NB4 (cell line): ENCODE data around the gene CDC42BPG.

Experiments used
- DNase-seq: peaks from one replicate; pipeline ENCODE4 v3.0.0; 2010; ENCODE audit warnings: low read depth
- H3K4me3 ChIP-seq: one replicate; pipeline ENCODE4 v1.5.1; 2011; ENCODE audit warnings: mild to moderate bottlenecking, low read depth, low read length, moderate library complexity
- MYC ChIP-seq: IDR thresholded peaks from 2 replicates; pipeline ENCODE4 v1.6.1; 2011; ENCODE audit warnings: low read depth, low read length
- POLR2A ChIP-seq: IDR thresholded peaks from 2 replicates; pipeline ENCODE4 v1.6.1; 2011; ENCODE audit warnings: mild to moderate bottlenecking; ENCODE audit not compliant: insufficient read length; ENCODE audit errors: extremely low read depth
- TF ChIP-seq, protein P1 (sequence below): IDR thresholded peaks from one replicate; pipeline ENCODE4 v1.5.1; 2012; ENCODE audit warnings: low read depth, low read length
- TF ChIP-seq, protein P2 (sequence below): IDR thresholded peaks from 2 replicates; pipeline ENCODE4 v1.6.1; 2011; ENCODE audit warnings: low read depth, low read length

CDC42BPG gene

DNA sequence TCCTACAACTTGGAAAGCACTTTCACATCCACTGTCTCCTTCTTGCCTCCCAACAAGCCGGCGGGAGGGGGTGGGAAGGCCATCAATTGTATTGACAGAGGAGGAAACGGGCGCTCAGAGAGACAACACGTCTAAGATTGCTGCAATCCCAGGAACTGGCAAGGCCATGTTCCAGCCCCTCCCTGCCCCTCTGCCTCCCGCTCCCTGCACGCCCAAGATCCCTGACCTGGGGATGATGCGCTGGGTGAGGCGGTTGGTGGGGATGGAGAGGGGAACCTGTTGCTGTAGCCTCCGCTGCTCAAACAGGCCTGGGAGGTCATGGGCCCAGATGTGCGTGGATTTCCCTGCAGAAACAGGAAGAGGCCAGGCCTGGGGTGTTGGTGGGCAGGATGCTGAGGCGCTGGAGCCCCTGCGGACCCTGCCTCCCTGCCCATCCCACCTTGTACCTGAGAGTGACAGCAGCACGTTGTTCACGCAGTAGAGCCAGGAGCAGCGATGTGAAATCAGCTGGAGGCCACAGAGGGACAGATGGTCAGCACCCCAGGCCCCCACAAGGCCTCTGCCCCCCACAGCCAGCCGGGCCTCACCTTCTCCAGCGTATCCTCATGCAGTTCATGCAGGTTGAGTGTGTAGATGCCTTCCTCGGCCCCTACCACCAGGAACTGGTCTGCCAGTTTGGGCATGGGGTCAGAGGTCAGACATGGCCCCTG is 48.3 kb downstream of the CDC42BPG start:
- no peak overlapping the region for H3K4me3 ChIP-seq
- DNase-seq = no peak
- TF ChIP-seq, protein P1, sequence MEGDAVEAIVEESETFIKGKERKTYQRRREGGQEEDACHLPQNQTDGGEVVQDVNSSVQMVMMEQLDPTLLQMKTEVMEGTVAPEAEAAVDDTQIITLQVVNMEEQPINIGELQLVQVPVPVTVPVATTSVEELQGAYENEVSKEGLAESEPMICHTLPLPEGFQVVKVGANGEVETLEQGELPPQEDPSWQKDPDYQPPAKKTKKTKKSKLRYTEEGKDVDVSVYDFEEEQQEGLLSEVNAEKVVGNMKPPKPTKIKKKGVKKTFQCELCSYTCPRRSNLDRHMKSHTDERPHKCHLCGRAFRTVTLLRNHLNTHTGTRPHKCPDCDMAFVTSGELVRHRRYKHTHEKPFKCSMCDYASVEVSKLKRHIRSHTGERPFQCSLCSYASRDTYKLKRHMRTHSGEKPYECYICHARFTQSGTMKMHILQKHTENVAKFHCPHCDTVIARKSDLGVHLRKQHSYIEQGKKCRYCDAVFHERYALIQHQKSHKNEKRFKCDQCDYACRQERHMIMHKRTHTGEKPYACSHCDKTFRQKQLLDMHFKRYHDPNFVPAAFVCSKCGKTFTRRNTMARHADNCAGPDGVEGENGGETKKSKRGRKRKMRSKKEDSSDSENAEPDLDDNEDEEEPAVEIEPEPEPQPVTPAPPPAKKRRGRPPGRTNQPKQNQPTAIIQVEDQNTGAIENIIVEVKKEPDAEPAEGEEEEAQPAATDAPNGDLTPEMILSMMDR = no peak
- TF ChIP-seq, protein P2, sequence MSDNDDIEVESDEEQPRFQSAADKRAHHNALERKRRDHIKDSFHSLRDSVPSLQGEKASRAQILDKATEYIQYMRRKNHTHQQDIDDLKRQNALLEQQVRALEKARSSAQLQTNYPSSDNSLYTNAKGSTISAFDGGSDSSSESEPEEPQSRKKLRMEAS = no peak
- TF ChIP-seq MYC (no peak), POLR2A (no peak)

DNA sequence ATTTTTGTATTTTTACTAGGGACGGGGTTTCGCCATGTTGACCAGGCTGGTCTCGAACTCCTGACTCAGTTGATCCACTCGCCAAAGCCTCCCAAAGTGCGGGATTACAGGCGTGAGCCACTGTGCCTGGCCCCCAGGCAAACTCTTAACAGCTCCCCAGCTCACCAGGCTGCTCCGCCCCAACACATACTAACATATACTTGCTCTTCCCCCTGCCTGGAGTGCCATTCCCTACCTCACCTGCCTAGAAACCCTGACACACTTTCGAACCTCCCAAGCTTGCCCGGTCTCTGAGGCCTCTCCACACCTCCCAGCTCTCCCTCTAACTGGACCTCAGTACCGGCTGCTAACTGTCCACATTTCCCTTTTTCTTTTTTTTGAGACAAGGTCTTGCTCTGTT is 49.9 kb downstream of the CDC42BPG start:
- TF ChIP-seq, protein P2 = no peak
- TF ChIP-seq POLR2A (no peak), MYC (no peak)
- TF ChIP-seq, protein P1 = no peak
- DNase-seq = no peak
- no peak overlapping the region for H3K4me3 ChIP-seq

DNA sequence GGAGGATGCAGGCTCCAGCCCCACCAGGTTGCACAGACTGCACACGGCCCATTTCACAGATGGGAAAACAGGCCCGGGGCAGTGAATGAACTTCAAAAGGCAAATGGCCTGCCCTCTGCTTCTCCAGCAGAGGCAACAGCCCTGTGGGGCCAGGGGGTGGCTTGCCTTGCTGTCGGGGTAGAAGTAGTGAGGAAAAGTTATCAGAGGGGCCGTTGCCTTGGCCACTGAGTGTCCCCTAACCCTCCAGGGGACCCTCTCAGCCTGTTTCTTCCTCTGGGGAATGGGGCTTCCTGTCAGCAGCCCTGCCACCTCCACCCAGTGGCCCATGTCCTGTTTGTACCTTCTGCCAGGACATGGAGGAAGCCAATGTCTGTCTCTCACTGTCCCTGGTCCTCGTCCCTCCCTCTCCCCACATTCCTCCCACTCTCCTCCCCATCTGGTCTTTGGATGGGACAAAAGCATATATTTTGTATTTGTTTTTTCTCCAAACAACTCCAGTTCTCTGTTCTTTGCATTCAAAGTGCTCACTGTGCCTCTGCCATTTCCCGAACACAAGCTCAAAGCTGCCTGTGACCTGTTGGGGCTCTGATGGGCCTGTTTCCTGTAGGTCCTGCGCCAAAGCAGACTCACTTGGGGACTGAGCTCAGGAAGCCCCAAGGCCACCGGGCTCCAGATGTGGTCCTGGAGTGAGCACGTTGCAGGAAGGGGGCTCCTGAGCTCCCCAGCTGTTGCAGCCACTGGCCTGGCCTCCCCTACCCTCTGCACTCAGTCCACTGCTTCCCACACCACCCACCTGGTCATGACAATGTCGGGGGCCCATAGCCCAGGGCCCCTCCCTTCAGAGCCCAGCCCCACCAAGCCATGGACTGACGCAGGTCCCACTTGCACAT is 50.9 kb downstream of the CDC42BPG start:
- DNase-seq = no peak
- no peak overlapping the region for H3K4me3 ChIP-seq
- TF ChIP-seq, protein P1 = no peak
- TF ChIP-seq MYC (no peak), POLR2A (no peak)
- TF ChIP-seq, protein P2 = no peak

DNA sequence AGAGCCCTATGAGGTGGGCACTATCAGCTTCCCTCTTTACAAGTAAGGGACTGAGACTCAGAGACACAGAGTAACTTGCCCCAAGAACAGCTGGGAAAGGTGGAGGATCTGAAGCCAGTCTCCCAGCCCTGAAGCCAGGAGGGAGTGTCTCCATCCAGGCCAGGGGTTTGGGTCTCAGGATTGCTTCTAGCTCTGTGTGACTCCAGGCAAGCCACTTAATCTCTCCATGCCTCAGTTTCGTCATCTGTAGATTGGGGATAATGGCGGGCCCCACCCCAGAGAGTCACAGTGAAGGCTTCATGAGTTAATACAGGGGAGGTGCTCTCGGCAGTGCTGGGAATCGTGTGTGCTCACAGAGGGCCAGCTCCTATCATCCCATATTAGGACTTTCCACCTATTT is 52.0 kb downstream of the CDC42BPG start:
- no peak overlapping the region for H3K4me3 ChIP-seq
- DNase-seq = no peak
- TF ChIP-seq, protein P1 = no peak
- TF ChIP-seq MYC = no peak
- TF ChIP-seq, protein P2 = no peak
- no peak for TF ChIP-seq POLR2A

DNA sequence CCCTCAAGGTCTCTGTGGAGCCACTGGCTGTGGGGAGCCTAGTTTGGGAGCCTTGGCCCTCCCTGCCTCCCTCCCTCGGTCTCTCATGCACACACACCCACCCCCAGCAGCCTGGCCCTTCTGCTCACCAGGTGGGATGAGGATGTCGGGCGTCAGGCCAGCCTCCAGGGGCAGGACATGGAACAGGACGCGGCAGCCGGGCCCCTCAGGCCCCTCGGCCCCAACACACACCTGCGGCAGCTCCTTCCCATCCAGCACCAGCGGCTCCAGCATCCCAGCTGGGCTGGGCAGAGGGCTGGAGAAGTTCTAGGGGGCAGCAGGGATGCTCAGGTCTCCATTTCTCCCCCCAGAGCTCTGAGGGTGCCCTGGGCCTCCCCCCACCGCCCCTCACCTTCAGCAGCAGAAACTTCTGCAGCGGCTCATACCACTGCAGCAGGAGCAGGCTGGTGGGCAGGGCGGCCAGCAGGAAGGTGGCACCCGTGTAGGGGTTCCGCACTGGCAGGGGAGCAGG is 52.6 kb downstream of the CDC42BPG start:
- TF ChIP-seq MYC (no peak), POLR2A (no peak)
- TF ChIP-seq, protein P1 = no peak
- TF ChIP-seq, protein P2 = no peak
- no peak for DNase-seq

More for the DNA sequence above, 52.6 kb downstream of the CDC42BPG start:
- H3K4me3 ChIP-seq = no peak overlapping the region
